ENCODE data around the gene SLC35F3.
"Not testable (repeated sequence)": the region's sequence is repeated elsewhere in the genome, so short reads cannot be mapped to it uniquely, and the experiment has no call there.

The SLC35F3 gene

DNA sequence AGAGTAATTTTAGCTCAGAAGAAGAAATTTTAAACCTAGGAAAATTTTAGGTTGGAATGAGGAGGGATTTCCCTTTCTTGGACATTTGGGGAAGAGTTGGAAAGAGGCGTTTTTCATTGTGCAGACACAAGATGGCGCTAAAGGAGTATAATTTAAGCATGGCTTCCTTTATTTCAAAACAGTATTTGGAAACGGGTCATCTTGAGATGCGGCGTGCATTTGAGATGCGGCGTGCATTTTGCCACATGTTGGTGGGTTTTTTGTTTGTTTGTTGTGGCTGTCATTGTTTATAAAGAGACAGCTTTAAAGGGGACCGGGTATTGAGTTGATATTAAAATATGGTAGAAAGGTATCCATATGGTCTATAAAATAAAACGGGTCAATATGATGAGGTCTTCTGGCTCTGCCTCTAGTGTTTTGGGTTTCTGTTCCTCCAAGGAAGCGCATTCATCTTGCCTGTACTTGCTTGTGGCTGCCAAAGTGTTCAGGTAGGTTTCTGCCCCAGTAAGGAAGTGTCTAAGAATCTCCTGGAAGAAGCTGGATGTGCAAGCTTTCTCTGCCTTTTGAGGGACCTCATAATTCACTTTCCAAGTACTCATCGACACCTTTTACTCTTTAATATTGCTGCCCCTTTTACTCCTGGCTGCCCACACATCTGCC lies 210.3 kb downstream of the SLC35F3 start:
- peak; percentile 47 for DNase-seq

DNA sequence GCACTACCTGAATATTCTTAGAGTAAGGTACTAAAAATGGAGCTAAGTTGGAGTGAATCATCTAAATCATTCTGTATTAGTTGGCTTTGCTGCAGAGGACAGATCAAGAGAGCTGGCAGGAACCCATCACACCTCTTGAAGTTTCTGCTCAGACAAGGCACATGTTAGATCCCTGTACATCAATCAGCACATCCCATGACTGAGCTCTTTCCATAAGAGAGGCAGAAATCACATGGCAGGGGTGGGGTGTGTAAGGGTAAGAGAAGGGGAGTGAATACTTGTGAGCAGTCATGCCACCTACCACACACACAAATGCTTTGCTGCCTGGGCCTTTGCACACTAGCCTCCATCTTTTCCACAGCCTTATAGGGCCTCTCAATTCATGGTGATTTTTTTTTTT lies 214.4 kb downstream of the SLC35F3 start:
- no peak for DNase-seq

DNA sequence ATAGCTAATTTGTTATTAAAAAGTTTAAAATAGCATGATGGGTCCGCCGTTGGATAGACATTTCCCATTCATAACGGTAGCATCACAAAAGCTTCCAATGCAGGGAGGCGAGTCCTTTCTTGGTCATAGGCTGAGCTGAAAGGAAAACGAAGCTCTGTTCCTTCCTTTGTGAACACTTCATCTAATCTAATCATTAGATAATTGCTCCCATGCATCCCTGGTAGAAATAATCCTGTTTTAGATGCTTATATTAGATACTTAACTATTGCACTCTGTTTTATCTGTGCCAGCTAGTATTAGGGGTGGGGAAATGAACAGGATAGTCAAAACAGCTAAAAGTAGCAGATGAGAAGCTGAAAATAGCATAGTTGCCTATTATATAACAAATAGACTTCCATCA lies 215.0 kb downstream of the SLC35F3 start:
- DNase-seq, result no peak

DNA sequence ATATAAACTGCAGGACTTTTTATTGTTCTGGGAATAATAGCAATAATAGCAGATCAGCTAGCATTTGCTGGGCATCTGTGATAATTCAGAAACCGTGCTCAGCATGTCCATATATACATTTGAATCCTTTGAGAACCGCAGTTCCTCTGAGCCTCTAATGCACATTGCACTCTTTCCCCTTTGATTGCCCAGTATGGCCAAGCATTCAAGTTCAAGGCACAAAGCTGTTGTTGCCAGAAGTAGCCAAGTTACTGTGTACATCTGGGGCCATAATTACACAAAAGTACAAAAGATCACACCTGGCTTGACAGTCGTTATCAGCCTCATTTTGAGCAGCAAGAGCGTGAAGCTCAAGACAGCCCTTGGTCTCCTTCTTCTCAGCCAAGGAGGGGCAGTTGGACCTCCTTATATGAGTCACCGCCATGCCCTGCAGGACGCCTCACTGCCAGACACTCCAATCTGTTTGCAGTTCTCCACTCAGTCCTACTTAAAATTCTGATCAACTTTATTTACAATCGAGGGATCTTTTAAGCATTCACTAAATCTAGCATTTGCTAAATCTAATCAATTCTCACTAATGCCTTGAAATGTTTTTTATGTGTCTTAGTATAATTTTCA lies 216.0 kb downstream of the SLC35F3 start:
- no peak for DNase-seq

DNA sequence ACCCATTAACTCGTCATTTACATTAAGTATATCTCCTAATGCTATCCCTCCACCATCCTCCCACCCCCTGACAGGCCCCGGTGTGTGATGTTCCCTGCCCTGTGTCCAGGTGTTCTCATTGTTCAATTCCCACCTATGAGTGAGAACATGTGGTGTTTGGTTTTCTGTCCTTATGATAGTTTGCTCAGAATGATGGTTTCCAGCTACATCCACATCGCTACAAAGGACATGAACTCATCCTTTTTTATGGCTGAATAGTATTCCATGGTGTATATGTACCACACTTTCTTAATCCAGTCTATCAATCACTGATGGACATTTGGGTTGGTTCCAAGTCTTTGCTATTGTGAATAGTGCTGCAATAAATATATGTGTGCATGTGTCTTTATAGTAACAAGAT lies 217.2 kb downstream of the SLC35F3 start:
- not testable (repeated sequence) for DNase-seq

DNA sequence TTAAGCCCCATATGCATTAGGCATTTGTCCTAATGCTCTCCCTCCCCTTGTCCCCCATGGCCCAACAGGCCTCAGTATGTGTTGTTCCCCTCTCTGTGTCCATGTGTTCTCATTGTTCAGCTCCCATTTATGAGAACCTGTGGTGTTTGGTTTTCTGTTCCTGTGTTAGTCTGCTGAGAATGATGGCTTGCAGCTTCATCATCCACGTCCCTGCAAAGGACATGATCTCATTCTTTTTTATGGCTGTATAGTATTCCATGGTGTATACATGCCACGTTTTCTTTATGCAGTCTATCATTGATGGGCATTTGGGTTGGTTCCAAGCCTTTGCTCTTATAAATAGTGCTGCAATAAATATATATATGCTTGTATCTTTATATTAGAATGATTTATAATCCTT lies 218.1 kb downstream of the SLC35F3 start:
- not testable (repeated sequence) for DNase-seq

DNA sequence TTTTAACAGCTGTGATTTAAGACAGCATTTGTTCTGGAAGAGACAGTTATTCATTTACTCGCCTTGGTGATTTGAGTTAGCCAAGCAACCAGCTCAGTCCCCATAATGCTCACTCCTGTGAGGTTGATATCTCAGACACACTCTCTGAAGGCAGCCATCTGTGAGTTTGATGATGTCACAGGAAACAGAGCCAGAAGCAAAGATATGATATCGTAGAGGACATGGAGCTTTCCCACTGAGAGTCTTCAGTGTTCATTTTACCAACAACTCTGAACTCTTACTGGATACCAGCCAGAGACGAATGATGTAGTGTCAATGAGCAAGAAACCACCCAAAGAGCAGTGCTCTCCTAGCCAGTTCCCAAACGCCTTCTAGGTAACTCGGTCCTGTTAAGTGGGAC lies 219.4 kb downstream of the SLC35F3 start:
- DNase-seq, result no peak

DNA sequence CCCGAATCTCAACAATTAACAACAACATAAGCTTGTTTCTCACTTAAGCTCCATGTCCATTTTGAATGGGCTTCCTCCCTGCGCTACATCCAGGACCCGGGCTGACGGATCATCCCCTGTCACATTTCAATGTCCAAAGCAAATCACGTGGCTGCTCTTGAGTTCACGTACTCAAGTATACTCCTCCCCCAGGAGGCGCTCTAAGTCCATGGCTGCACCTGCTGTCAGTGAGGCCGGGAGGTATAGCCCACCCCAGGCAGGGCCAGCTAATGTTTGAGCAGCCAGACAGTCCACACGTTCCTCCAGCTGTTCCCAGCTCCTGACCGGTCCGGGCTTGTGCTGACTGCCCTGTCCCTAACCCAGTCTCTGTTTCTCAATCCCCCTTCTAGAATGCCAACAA lies 220.8 kb downstream of the SLC35F3 start:
- DNase-seq, result peak; percentile 2

DNA sequence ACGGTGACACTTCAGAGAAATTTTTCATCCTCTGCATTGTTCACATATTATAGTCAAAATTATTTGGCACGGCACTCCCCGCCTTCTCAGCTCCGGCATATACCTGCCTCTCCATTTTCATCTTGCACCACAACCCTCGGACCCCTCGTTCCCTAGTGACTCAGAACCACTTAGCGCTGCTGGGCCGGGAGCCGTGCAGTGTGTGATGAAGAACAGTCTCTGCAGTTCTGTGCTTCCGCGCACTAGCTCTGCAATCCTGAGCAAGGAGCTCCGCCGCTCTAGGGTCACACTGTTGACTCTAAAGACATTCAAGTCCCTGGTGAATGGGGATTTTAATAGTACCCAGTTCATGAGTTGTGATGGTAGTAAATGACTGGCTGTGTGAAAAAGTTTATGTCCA lies 221.2 kb downstream of the SLC35F3 start:
- no peak for DNase-seq

DNA sequence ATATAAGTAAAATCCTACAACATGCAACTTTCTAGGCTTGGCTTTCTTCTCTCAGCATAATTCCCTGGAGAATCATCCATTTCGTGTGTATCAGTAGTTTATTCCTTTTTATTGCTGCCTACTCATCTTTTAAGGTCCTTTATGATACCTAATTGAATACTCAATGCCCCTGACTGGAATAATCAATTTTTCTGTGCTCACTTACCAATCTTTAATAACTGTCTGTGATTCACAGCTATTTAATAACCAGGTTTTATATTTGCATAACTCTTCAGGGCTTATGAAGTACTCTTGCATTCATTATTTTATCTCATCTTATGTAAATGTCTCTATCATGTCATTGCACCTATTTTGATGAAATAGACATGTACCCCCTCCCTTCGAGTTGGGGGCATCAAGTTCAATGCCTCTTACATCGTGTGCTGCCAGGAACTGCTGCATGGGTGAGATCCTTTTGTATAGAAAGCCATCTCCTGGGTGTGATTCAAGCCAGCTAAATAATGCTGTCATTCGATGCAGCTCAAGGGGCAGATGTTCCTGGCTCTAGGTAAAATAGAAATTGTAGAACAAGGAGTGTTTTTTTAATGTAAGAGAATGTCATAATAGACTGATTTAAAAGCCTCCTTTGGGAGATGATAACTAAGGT lies 222.7 kb downstream of the SLC35F3 start:
- DNase-seq, result no peak

DNA sequence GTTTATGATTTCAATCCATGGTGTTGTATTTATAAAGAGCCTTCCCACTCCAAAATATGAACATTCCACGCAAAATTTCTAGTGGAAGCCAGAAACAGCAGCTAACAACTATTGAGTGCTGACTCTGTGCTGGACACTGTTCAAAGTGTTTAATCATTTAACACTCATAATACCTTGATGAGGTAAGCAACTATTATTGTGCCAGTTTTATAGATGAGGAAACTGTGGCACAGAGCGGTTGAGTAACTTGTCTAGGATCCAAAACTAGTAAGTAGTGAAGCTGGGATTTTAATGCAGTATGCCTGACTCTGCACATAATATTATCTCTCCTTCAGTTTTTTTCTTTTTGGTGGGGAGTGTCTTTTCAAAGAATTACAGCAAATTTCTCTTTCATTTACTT lies 228.3 kb downstream of the SLC35F3 start:
- no peak for DNase-seq

DNA sequence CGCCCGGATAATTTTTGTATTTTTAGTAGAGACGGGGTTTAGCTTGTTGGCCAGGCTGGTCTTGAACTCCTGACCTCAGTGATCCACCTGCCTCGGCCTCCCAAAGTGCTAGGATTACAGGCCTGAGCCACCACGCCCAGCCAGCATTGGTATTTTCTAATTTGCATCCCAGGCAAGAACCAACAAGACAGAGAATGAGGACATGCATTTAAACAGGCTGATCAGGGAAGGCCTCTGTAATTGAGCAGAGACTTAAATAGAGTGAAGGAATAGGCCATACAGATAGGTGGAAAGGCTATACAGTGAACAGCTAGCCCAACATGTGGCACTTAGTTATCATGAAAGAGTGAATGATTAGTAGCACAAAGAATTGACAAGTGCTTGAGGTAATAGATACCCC lies 230.4 kb downstream of the SLC35F3 start:
- no peak for DNase-seq

DNA sequence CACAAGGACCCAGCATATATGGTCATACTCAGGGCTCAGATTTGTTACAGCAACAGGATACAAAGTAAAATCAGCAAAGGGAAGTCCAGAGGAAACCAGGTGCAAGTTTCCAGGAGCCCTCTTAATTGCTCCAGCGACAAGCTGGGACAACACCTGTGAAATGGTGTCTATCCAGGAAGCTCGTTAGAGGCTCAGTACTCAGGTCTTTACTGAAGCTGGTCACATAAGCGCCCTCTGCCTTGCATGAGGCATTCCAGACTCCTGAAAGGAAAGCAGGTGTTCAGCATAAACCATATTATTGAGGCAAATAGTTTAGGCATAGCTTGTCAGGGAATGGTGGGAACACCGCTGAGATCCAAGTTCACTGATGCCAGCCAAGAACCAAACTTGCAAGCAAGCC lies 231.0 kb downstream of the SLC35F3 start:
- no peak for DNase-seq

DNA sequence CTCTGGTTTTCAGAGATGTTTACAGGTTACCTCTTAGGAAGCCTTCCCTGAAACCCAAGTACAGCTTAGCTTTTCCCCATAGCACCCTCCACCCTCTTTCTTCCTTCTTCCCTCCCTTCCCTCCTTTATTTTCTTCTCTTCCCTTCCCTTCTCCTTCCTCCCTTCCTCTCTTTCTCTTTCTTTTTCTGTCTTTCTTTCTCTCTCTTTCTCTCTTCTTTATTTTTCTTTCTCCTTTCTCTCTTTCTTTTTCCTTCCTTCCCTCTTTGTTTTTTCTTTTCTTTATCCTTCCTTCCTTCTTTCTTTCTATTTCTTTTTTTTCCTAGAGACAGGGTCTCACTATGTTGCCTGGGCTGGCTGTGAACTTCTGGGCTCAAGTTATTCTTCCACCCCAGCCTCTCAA lies 231.6 kb downstream of the SLC35F3 start:
- no peak for DNase-seq

DNA sequence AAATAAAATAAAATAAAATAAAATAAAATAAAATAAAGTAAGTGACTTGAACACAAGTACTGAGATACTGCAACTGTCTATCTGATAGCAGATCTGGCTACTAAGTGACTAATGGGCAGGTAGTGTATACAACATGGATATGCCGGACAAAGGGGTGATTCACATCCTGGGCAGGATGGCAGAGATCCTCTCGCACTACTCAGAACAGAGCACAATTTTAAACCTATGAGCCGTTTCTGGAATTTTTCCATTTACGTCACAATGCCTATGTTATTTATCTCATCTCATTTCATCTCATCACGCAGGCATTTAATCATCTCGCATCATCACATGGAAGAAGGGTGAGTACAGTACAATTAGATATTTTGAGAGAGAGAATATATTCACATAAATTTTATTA lies 235.5 kb downstream of the SLC35F3 start:
- peak; percentile 41 for DNase-seq

DNA sequence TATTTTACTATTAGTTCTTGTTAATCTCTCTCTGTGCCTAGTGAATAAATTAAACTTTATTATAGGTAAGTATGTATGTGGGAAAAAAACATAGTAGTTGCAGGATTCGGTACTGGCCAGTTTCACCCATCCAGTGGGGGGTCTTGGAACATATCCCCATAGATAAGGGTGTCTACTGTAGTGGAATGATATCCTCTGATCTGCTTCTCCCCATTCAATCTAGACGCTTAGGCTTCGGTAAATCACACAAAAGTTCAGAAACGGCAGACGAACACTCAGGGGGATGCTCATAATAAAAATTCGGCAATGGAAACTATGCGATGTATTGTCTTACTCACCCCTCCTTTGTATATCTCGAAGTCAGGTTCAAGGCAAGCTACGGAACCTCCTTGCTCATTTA lies 235.9 kb downstream of the SLC35F3 start:
- DNase-seq, result no peak

DNA sequence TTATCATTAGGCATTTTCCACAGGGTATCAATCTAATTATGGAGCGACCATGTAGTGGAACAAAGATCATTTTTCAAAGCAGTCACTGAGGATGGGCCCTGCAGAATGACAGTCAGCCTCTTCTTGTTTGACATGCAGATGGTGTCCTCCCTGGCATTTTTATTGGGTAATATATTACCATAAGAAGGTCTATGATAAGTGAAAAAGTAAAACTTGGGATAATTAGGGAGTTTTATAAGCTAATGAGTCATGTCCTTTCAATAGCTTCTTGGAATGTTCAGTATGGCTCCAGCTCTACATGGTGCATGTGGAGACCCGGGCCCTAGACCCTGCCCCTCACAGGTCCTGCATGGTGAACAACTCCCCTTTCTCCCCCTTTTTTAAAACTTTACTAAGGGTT lies 236.5 kb downstream of the SLC35F3 start:
- no peak for DNase-seq

DNA sequence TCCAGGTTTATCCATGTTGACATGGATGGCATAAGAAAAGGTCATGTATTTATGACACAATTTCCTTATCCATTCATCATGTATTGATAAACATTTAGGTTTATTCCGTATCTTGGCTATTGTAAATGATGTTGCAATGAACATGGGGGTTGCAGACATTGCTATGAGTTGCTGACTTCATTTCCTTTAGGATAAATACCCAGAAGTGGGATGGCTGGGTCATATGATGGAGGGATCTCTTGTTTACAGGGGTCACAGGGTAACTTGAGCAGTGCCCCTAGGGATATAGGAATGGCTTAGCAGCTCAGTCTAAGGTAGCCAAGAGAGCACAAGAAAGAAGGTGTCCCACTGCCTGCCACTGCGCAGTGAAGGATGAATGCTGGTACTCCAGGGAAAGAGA lies 239.2 kb downstream of the SLC35F3 start:
- DNase-seq, result no peak

DNA sequence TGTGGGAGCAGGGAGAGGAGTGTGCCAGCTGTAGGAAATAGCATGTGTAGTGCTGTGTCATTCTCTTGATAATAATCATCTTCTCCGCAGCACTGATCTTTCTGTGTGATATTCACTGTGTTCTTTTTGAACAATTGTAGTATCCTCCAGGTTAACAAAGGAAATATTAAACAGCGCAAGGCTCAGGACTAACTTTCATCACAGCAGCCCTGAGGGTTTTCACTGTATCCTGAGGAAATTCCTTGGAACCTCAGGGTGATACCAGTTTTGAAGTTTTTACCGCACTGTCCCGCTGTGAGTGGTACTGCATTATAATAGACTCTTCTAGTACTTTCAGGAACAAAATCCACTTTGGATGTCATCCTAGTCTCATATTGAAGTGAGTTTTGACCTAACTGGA lies 240.4 kb downstream of the SLC35F3 start:
- DNase-seq, result no peak

DNA sequence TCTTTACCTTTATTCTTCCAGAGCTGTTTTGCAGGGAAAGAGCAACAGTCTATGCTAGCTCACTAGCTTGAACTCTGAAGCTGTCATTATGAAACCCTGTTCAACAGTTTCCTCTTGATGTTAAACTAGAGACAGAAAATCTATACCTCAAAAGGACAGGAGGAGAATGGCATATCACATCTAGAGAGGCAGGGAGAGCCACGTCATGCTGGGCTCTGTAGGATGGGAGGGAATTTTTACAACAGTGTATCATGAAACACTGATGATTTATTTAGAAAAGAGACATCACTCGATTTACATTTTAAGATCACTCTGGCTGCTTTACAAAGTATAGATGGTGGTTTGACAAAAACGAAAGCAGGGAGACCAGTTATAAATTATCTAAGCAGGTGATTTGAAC lies 243.9 kb downstream of the SLC35F3 start:
- no peak for DNase-seq

DNA sequence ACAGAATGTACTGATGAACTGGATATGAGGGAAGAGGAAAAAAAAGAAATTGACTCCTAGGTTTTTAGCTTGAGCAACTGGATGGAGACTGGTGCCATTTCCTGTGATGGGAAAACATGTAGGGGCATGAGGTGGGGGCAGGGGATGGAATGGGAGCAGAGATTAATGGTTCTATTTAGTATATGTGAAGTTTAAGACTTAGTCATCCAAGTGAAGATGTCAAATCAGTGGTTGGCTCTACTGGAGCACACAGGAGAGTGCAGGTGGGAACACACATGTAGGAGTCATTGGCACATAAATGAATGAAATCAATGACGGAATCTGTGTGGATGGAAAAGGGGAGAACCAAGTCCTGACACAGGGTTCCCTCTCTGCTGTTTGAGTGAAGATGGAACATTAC lies 244.3 kb downstream of the SLC35F3 start:
- no peak for DNase-seq

DNA sequence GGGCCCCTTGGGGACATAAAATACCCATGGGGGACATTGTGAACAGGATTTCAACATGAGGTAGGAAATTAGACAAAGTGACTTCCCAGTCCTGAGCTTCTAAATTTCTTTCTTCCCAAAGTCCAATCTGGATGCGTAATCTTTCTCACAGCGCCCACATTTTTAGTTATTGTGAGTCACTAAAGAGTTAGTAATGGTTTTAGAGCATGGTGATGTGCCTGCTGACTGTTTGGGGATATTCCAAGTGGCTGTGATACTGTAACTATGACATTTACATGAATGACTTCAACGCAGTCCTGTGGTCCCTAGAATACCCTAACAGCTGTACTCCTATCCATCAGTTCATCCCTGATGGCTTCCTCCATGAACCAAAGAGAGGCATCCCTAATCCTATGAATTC lies 244.7 kb downstream of the SLC35F3 start:
- DNase-seq, result peak; percentile 32

DNA sequence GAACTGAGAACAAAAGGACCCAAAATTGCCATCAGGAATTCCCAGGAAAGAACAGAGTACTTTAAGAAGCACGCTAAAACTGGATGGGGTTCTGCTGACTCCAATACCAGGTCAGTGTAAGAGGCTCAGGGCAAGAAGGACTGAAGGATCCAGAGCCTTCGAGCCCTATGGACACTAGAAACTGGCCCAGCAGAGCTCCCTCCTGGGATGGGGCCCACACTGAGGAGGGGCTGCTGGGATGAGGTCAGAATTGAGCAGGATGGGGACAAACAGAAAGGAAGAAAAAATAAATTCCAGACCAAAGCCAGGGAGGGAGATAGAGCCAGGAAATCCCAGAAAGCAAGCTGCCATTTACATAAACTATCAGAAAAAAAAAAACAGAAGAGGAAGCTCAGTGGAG lies 246.4 kb downstream of the SLC35F3 start:
- no peak for DNase-seq

DNA sequence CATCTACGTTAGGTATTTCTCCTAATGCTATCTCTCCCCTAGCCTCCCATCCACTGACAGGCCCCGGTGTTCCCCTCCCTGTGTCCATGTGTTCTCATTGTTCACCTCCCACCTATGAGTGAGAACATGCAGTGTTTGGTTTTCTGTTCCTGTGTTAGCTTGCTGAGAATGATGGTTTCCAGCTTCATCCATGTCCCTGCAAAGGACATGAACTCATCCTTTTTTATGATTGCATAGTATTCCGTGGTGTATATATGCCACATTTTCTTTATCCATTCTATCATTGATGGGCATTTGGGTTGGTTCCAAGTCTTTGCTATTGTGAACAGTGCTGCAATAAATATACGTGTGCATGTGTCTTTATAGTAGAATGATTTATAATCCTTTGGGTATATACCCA lies 247.9 kb downstream of the SLC35F3 start:
- not testable (repeated sequence) for DNase-seq
